GM12878 (cell line): ENCODE measurements around the gene COIL. TPM values are rescaled to one million over a fixed set of nuclear protein-coding genes. Genes with fewer than 3 reads are reported as not detected.

Experiments used
- CBFB ChIP-seq: IDR thresholded peaks from 2 replicates; pipeline ENCODE4 v1.6.1; 2016; ENCODE audit warnings: antibody characterized with exemption, low read depth
- CHD1 ChIP-seq: IDR thresholded peaks from 2 replicates; pipeline ENCODE4 v1.6.1; 2012; ENCODE audit warnings: low read depth, low read length, improper control_type of control experiment
- DPF2 ChIP-seq: fragments of 450-650 bp; IDR thresholded peaks from 2 replicates; pipeline ENCODE4 v1.6.1; 2017; ENCODE audit warnings: mild to moderate bottlenecking
- HDGF ChIP-seq: fragments of 450-650 bp; IDR thresholded peaks from 2 replicates; pipeline ENCODE4 v1.6.1; 2016; ENCODE audit warnings: antibody characterized with exemption
- IKZF1 ChIP-seq: fragments of 450-650 bp; conservative IDR thresholded peaks from 2 replicates; pipeline ENCODE4 v1.6.1; 2017; ENCODE audit warnings: antibody characterized with exemption, mild to moderate bottlenecking
- LARP7 ChIP-seq: fragments of 450-650 bp; IDR thresholded peaks from 2 replicates; pipeline ENCODE4 v1.6.1; 2017; ENCODE audit warnings: mild to moderate bottlenecking
- MYC ChIP-seq: IDR thresholded peaks from 2 replicates; pipeline ENCODE4 v1.6.1; 2011; ENCODE audit warnings: mild to moderate bottlenecking, low read length, moderate library complexity, inconsistent platforms; ENCODE audit not compliant: insufficient read depth, insufficient replicate concordance, insufficient read length, severe bottlenecking
- NFXL1 ChIP-seq: fragments of 450-650 bp; IDR thresholded peaks from 2 replicates; pipeline ENCODE4 v1.6.1; 2017; ENCODE audit warnings: antibody characterized with exemption, mild to moderate bottlenecking, borderline replicate concordance
- NR2F1 ChIP-seq: fragments of 450-650 bp; conservative IDR thresholded peaks from 2 replicates; pipeline ENCODE4 v1.6.1; 2017; ENCODE audit warnings: mild to moderate bottlenecking
- POLR2A ChIP-seq: IDR thresholded peaks from 2 replicates; pipeline ENCODE4 v1.6.1; 2011; ENCODE audit warnings: low read depth, mild to moderate bottlenecking, low read length
- RCOR1 ChIP-seq: conservative IDR thresholded peaks from 2 replicates; pipeline ENCODE4 v1.6.1; 2012; ENCODE audit warnings: low read depth, low read length, improper control_type of control experiment
- SIN3A ChIP-seq: IDR thresholded peaks from 2 replicates; pipeline ENCODE4 v1.6.1; 2012; ENCODE audit warnings: low read depth, low read length, improper control_type of control experiment
- SPI1 ChIP-seq: IDR thresholded peaks from 2 replicates; pipeline ENCODE4 v1.6.1; 2011; ENCODE audit warnings: low read depth, mild to moderate bottlenecking, low read length, moderate library complexity, borderline replicate concordance; ENCODE audit not compliant: insufficient read depth
- SREBF2 ChIP-seq: IDR thresholded peaks from 2 replicates; pipeline ENCODE4 v1.6.1; 2012; ENCODE audit warnings: mild to moderate bottlenecking, low read length
- polyA plus RNA-seq, 11 experiments: library from polyadenylated mRNA; depleted of rRNA in 4 of 11; unstranded in 6 of 11; stranded (reverse) in 5 of 11; fragments of >200 nt; fragmentation: Nextera tagmentation in 4 of 11; fragmentation: Illumina TruSeq in 1 of 11; extraction: Ambion mirVana in 4 of 11; extraction: Trizol in 1 of 11; gene quantifications; 1 replicate in 1 of 11; 2 replicates in 10 of 11; pipeline versions ENCODE4 v1.2.1 to v1.2.3, GENCODE V29; 2011 to 2016; ENCODE audit warnings: inconsistent platforms in 2 of 11, missing spikeins in 2 of 11, low read depth in 1 of 11
- total RNA-seq, 4 experiments: library from RNA; depleted of rRNA in 3 of 4; stranded (reverse); fragments of >200 nt in 3 of 4; fragmentation: Illumina TruSeq in 1 of 4; extraction: Trizol in 1 of 4; gene quantifications; 2 replicates each; pipeline versions ENCODE4 v1.2.1 to v1.2.3, GENCODE V29; 2013 to 2021
- TF ChIP-seq, protein P1 (sequence below): IDR thresholded peaks from 2 replicates; pipeline ENCODE4 v1.6.1; 2011; ENCODE audit warnings: low read depth, mild to moderate bottlenecking, low read length, moderate library complexity, borderline replicate concordance; ENCODE audit errors: extremely low read depth
- TF ChIP-seq, protein P2 (sequence below): fragments of 450-650 bp; IDR thresholded peaks from 2 replicates; pipeline ENCODE4 v1.6.1; 2016; ENCODE audit warnings: mild to moderate bottlenecking, moderate library complexity, borderline replicate concordance
- TF ChIP-seq, protein P3 (sequence below): IDR thresholded peaks from 2 replicates; pipeline ENCODE4 v1.6.1; 2012; ENCODE audit warnings: low read length, inconsistent platforms
- TF ChIP-seq, protein P4 (sequence below): fragments of 450-650 bp; IDR thresholded peaks from 2 replicates; pipeline ENCODE4 v1.6.1; 2016; ENCODE audit warnings: mild to moderate bottlenecking

The COIL gene
- total and polyA plus RNA-seq, 10 of the 15 experiments (the other 5 are each of a cell fraction or from before 2014, with no cell fraction given) = 13.7 to 24.3 (median 17.4) TPM

DNA sequence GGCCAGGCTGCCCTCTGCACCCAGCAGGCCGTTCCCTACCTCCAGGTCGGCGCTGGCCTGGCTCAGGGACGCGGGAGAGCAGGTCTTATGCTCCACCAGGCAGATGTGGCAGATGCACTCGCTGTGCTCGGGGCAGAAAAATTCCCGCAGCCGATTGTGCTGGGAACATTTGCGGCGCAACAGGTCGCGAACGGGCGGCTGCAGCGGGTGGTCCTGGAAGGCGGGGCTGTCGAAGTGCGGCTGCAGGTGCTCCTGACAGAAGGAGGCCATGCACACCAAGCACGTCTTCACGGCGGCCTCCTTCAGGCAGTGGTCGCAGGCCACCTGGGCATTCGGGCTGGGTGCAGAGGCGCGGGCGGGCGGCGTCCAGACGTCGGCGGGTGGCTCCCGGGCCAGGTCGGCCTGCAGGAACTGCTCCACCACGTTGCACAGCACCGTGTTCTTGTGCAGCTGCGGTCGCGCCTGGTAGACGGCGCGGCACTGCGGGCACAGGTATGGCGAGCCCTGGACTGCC, 47.4 kb downstream of the COIL start (continued):
- TF ChIP-seq, protein P1, sequence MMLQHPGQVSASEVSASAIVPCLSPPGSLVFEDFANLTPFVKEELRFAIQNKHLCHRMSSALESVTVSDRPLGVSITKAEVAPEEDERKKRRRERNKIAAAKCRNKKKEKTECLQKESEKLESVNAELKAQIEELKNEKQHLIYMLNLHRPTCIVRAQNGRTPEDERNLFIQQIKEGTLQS = no peak
- TF ChIP-seq RCOR1 (no peak), SIN3A (peak; percentile 30; the same call in 1 of the 2 replicates), MYC (no peak), SPI1 (no peak), IKZF1 (no peak), CBFB (no peak), DPF2 (no peak), NR2F1 (0 out of 2 replicates have a peak, but pooled peaks have one; percentile 1), CHD1 (no peak), POLR2A (no peak), SREBF2 (no peak), LARP7 (peak; percentile 65), HDGF (no peak; the same call in 1 of the 2 replicates), NFXL1 (no peak)
- TF ChIP-seq, protein P2, sequence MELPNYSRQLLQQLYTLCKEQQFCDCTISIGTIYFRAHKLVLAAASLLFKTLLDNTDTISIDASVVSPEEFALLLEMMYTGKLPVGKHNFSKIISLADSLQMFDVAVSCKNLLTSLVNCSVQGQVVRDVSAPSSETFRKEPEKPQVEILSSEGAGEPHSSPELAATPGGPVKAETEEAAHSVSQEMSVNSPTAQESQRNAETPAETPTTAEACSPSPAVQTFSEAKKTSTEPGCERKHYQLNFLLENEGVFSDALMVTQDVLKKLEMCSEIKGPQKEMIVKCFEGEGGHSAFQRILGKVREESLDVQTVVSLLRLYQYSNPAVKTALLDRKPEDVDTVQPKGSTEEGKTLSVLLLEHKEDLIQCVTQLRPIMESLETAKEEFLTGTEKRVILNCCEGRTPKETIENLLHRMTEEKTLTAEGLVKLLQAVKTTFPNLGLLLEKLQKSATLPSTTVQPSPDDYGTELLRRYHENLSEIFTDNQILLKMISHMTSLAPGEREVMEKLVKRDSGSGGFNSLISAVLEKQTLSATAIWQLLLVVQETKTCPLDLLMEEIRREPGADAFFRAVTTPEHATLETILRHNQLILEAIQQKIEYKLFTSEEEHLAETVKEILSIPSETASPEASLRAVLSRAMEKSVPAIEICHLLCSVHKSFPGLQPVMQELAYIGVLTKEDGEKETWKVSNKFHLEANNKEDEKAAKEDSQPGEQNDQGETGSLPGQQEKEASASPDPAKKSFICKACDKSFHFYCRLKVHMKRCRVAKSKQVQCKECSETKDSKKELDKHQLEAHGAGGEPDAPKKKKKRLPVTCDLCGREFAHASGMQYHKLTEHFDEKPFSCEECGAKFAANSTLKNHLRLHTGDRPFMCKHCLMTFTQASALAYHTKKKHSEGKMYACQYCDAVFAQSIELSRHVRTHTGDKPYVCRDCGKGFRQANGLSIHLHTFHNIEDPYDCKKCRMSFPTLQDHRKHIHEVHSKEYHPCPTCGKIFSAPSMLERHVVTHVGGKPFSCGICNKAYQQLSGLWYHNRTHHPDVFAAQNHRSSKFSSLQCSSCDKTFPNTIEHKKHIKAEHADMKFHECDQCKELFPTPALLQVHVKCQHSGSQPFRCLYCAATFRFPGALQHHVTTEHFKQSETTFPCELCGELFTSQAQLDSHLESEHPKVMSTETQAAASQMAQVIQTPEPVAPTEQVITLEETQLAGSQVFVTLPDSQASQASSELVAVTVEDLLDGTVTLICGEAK = no peak
- TF ChIP-seq, protein P3, sequence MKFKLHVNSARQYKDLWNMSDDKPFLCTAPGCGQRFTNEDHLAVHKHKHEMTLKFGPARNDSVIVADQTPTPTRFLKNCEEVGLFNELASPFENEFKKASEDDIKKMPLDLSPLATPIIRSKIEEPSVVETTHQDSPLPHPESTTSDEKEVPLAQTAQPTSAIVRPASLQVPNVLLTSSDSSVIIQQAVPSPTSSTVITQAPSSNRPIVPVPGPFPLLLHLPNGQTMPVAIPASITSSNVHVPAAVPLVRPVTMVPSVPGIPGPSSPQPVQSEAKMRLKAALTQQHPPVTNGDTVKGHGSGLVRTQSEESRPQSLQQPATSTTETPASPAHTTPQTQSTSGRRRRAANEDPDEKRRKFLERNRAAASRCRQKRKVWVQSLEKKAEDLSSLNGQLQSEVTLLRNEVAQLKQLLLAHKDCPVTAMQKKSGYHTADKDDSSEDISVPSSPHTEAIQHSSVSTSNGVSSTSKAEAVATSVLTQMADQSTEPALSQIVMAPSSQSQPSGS = no peak
- TF ChIP-seq, protein P4, sequence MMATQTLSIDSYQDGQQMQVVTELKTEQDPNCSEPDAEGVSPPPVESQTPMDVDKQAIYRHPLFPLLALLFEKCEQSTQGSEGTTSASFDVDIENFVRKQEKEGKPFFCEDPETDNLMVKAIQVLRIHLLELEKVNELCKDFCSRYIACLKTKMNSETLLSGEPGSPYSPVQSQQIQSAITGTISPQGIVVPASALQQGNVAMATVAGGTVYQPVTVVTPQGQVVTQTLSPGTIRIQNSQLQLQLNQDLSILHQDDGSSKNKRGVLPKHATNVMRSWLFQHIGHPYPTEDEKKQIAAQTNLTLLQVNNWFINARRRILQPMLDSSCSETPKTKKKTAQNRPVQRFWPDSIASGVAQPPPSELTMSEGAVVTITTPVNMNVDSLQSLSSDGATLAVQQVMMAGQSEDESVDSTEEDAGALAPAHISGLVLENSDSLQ = no peak
